ENCODE data around the gene CHST15. TPM values are rescaled to one million over a fixed set of nuclear protein-coding genes. Genes with fewer than 3 reads are reported as not detected.

The CHST15 gene
- total and polyA plus RNA-seq, 4 donors: 2.9 to 16.5 (median 6.4) TPM

- TF ChIP-seq FOXA2 (IDR thresholded peaks at IDR 0.05): no peak
- Histone ChIP-seq H3K4me1 (ENCODE audit: control insufficient read depth in 4 of 4, insufficient read depth in 4 of 4, low read length in 3 of 4) (no peaks in the 10 kb centered on the region), H3K9ac (ENCODE audit: low read depth in 1 of 2, low read length in 2 of 2) (no peak overlapping the region), H3K27me3 (ENCODE audit: control insufficient read depth in 4 of 4, insufficient read depth in 4 of 4, low read length in 3 of 4) (no peaks in the 10 kb centered on the region), H3K36me3 (ENCODE audit: control insufficient read depth in 4 of 4, insufficient read depth in 3 of 4, low read depth in 1 of 4, low read length in 3 of 4) (no peaks in the 10 kb centered on the region), H3K27ac (ENCODE audit: low read depth in 1 of 2, low read length in 2 of 2) (no peak overlapping the region), H3K4me3 (ENCODE audit: low read depth in 1 of 3, low read length in 3 of 3) (no peak overlapping the region), H3K9me3 (ENCODE audit: control insufficient read depth in 4 of 4, low read length in 3 of 4) (no peaks in the 10 kb centered on the region)
- DNase-seq (ENCODE audit: low spot score): no peak
- WGBS: 90% methylated on average over 14 of the region's 14 CpGs
Measured at GRCh38 chr10:124127965-124128810, 34.8 kb upstream of the CHST15 start.

GRCh38 chr10:124127563-124127962 is 34.2 kb upstream of the CHST15 start:
- DNase-seq (ENCODE audit: low spot score): no peak
- no peak overlapping the region for H3K9ac ChIP-seq (ENCODE audit: low read depth in 1 of 2, low read length in 2 of 2)
- WGBS: 88% methylated on average over 9 of the region's 9 CpGs
- H3K9me3 ChIP-seq (ENCODE audit: control insufficient read depth in 4 of 4, low read length in 3 of 4): no peaks in the 10 kb centered on the region
- no peak overlapping the region for H3K27ac ChIP-seq (ENCODE audit: low read depth in 1 of 2, low read length in 2 of 2)
- TF ChIP-seq ZBTB33 (IDR thresholded peaks at IDR 0.05) (no peak), NR2F2 (IDR thresholded peaks at IDR 0.05) (no peak), JUND (IDR thresholded peaks at IDR 0.05) (no peak)
- no peaks in the 10 kb centered on the region for H3K36me3 ChIP-seq (ENCODE audit: control insufficient read depth in 4 of 4, insufficient read depth in 3 of 4, low read depth in 1 of 4, low read length in 3 of 4)
- no peak overlapping the region for H3K4me3 ChIP-seq (ENCODE audit: low read depth in 1 of 3, low read length in 3 of 3)
- no peaks in the 10 kb centered on the region for H3K4me1 ChIP-seq (ENCODE audit: control insufficient read depth in 4 of 4, insufficient read depth in 4 of 4, low read length in 3 of 4)
- H3K27me3 ChIP-seq (ENCODE audit: control insufficient read depth in 4 of 4, insufficient read depth in 4 of 4, low read length in 3 of 4): no peaks in the 10 kb centered on the region

- Histone ChIP-seq H3K27ac (ENCODE audit: low read depth in 1 of 2, low read length in 2 of 2) (no peak overlapping the region), H3K36me3 (ENCODE audit: control insufficient read depth in 4 of 4, insufficient read depth in 3 of 4, low read depth in 1 of 4, low read length in 3 of 4) (no peaks in the 10 kb centered on the region), H3K27me3 (ENCODE audit: control insufficient read depth in 4 of 4, insufficient read depth in 4 of 4, low read length in 3 of 4) (no peaks in the 10 kb centered on the region), H3K9me3 (ENCODE audit: control insufficient read depth in 4 of 4, low read length in 3 of 4) (no peaks in the 10 kb centered on the region), H3K9ac (ENCODE audit: low read depth in 1 of 2, low read length in 2 of 2) (no peak overlapping the region), H3K4me3 (ENCODE audit: low read depth in 1 of 3, low read length in 3 of 3) (no peak overlapping the region), H3K4me1 (ENCODE audit: control insufficient read depth in 4 of 4, insufficient read depth in 4 of 4, low read length in 3 of 4) (no peaks in the 10 kb centered on the region)
- TF ChIP-seq FOXA1 (IDR thresholded peaks at IDR 0.05) (no peak), RXRA (IDR thresholded peaks at IDR 0.05) (no peak), RAD21 (IDR thresholded peaks at IDR 0.05) (no peak), ATF3 (IDR thresholded peaks at IDR 0.05) (no peak), MAX (IDR thresholded peaks at IDR 0.05) (no peak), NR2F2 (IDR thresholded peaks at IDR 0.05) (no peak), REST (IDR thresholded peaks at IDR 0.05) (no peak), HNF4G (IDR thresholded peaks at IDR 0.05) (no peak), EGR1 (IDR thresholded peaks at IDR 0.05; ENCODE audit: low read depth in 2 of 2) (no peak), SP1 (IDR thresholded peaks at IDR 0.05) (no peak)
- 89% methylated on average over 9 of the region's 9 CpGs for WGBS
- no peak for DNase-seq (ENCODE audit: low spot score)
Measured at GRCh38 chr10:124126983-124127385, 33.6 kb upstream of the CHST15 start.
